HL-60/S4 treated with phorbol 12-myristate 13-acetate at 8.2 ng/mL for 4 days and 3 days (cell line): ENCODE measurements around the gene ATP11A.
"Not testable (repeated sequence)": the region's sequence is repeated elsewhere in the genome, so short reads cannot be mapped to it uniquely, and the experiment has no call there.

ENCODE experiments used
- in situ Hi-C: fragments of 300-500 bp; cut with MboI; formaldehyde crosslinking; loops from 2 replicates; pipeline ENCODE4 v1.15.0; 2022; ENCODE audit warnings: low sequenced_read_pairs

Gene ATP11A

DNA sequence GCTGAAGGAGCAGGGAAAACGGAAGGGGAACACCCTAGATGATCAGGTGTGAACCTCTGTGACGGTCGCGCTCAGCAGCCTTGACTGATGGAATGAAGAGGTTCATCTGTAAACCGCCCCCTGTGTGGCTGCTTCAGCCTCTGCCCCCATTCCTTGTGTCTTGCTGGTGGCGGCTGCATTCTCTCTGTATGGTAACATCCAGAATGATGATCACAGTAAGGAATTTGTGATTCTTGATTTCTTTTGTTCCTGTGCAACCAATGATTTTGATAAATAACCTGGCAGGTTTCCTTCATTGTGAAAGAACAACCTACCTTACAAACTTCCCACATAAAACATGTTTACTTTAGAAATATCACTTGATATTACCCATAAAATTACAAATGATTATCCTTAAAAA, 160.4 kb downstream of the ATP11A start:
- in situ Hi-C loops, result no loop called here

- in situ Hi-C loops, result no loop called here
Observed at GRCh38 chr13:112851107-112852038, 161.5 kb downstream of the ATP11A start.

GRCh38 chr13:112852392-112852791, 162.6 kb downstream of the ATP11A start:
- in situ Hi-C loops, result no loop called here

DNA sequence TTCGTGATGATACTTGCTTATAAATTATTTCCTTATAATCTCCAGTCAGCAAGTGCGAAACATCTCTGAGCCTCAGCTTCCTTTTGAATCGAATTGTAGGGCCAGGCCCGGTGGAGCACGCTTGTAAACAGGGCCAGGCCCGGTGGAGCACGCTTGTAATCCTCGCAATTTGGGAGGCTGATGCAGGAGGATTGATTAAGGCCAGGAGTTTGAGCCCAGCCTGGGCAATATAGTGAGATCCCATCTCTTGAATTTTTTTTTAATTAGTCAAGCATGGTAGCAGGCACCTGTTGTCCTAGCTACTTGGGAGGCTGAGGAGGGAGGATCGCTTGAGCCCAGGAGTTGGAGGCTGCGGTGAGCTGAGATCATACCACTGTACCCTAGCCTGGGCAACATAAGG, 163.0 kb downstream of the ATP11A start:
- in situ Hi-C loops, result no loop called here

DNA sequence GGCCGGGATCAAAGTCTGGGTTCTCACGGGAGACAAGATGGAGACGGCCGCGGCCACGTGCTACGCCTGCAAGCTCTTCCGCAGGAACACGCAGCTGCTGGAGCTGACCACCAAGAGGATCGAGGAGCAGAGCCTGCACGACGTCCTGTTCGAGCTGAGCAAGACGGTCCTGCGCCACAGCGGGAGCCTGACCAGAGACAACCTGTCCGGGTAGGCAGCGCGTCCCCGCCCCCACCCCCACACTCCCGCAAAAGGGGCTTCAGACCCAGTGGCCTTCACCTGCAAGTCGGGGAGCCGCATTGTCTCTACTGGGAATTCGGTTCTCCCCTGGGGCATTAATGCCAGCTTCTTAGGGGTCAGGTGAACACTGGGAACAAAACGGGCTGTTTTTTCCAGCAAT, 164.5 kb downstream of the ATP11A start:
- in situ Hi-C loops, result no loop called here

- in situ Hi-C loops, result no loop called here
Observed at GRCh38 chr13:112855859-112856258, 166.0 kb downstream of the ATP11A start.

- in situ Hi-C loops, result no loop called here
Observed at GRCh38 chr13:112857914-112858490, 168.2 kb downstream of the ATP11A start.

DNA sequence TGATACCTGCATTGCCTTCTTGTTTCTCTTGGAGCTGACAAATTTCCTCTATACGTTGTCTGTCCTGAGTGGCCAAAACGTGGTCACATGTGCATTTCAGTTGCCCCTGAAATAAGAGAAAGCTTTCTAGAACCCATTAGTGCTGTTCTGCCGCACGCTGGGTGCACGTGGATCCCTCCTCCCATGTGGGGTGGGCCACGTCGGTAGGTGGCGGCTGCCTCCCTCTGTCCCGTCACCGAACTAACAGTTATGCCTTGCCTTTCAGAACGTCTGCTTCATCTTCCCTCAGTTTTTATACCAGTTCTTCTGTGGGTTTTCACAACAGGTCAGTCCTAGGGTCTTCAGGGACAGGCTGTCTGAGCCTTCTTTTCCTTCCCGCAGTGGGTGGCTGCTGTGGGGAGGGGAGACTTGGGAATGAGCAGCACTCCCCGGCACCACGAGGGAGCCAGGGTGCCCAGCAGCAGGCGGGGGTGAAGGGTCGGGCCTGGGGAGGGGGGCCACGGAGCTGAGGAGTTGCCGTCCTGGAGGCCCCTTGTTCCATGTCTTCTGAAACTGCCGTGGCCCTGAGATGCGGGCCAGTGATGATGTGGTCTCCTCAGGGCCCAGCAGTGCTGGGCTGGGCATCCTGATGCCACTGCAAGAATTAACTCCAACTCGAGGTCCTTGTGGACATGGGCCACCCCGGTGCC, 169.4 kb downstream of the ATP11A start:
- in situ Hi-C loops, result no loop called here

DNA sequence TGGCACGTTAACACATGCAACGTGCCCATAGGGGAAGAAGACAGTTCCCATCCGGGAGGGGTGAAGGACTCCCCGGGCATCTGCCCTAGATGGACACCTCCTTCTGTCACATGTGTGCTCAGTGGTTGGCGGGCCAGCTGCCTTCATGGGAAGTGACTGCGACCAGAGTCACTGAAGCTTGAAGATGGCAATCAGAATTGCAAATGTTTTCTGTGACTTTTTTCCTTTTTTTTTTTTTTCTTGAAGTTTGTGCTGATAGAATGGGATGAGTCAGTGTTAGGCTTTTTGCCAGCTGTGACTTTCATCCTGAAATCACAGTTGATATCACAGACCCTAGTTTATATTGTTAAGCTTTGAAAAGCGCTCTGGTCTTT, 170.0 kb downstream of the ATP11A start:
- in situ Hi-C loops, result no loop called here

GRCh38 chr13:112861876-112862615, 172.2 kb downstream of the ATP11A start:
- in situ Hi-C loops, result no loop called here

- in situ Hi-C loops, result not testable (repeated sequence)
Observed at GRCh38 chr13:112863356-112863755, 173.5 kb downstream of the ATP11A start.

GRCh38 chr13:112865478-112865877, 175.6 kb downstream of the ATP11A start:
- in situ Hi-C loops, result not testable (repeated sequence)

- in situ Hi-C loops, result no loop called here
Observed at GRCh38 chr13:112867301-112867711, 177.5 kb downstream of the ATP11A start.

DNA sequence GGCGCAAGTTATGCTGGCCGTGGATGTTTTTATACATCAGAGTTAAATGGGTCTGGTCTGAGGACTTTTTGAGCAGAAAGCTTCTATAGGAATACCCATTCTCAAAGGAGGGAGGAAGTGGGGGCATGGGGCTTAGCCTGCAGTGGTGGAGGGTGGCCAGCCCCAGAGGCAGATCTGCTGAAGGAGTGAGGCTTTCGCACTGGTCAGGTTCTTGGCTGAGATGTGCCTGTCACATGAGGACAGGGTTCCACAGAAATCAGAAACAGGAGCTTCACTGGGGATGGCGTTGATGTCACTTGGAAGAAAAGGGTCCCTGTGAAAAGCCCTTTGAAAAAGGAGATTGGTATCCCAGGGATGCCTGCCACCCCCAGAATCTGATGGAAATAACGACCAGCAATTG, 178.5 kb downstream of the ATP11A start:
- in situ Hi-C loops, result no loop called here

- in situ Hi-C loops, result no loop called here
Observed at GRCh38 chr13:112869202-112870050, 179.6 kb downstream of the ATP11A start.

GRCh38 chr13:112870051-112870331, 180.2 kb downstream of the ATP11A start:
- in situ Hi-C loops, result no loop called here

GRCh38 chr13:112870737-112871287, 181.0 kb downstream of the ATP11A start:
- in situ Hi-C loops, result no loop called here

DNA sequence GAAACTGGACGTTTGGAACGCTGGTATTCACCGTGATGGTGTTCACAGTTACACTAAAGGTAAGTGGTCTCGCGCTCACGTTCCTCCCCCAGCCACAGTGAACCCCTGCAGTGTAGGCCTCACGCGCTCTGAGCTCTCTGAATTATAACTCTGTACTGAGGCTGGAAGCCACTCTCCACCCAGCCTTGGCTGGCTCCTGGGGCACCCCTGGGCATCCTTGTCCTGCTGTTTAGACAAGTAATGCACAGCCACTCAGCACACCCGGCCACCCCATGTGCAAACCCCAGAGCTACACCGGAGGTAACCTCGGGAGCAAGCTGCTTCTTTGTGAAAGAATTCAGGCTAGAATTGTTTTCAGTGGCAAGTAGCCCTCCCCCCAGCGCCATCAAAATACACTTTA, 181.9 kb downstream of the ATP11A start:
- in situ Hi-C loops, result no loop called here

- in situ Hi-C loops, result not testable (repeated sequence)
Observed at GRCh38 chr13:112872657-112873631, 183.1 kb downstream of the ATP11A start.
